ENCODE results near the gene RNGTT.
"Not testable (repeated sequence)": the region's sequence is repeated elsewhere in the genome, so short reads cannot be mapped to it uniquely, and the experiment has no call there.

Gene RNGTT
- total RNA-seq = 19.4 to 58.0 (median 44.5) reads per million in 17 experiments

DNA sequence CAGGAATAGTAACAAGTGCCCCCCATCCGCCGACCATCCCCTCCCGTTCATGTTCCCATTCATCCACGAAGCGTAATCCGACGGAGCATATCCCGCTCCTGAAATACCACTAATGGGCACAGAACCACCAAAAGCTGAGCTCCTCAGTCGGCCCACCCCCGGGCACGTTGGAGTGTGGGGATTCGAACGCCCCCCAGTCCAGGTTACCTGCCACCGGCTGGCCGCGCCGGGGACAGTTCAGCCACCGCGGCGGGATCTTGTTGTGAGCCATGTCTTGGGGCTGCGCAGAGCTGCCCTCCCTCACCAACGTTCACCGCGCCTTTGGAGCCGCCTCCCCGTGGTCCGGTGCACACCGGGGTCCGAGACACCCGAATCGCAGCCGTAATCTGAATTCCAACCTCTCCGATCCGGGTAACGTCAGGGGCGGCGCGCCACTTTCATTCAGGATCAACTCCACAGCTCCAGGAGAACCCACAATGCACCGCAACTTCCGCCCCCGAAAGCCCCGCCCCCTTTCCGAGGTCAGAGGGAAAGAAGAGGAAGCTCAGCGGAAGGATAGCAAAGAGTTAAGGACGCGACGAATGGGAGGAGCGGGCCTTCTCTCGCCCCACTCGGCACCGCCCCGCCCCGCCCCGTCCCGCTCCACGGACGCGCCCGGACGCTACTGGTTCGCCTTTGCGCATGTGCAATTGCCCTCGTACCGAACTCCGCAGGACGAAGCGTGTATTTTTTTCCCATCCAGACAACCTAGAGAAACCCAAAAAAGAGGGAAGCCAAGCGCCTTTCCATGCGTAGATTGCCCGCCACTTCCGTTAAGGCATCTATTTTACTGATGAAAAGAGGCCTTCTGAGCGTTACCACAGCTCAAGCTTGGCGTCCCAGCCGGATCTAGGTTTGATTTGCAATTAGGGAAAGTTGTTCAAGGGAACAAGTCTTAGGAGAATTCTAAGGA lies at the start of gene RNGTT:
Gene RNGTT, minus strand, starts transcription at position 480 of the 952 bp plus-strand sequence. Its CDS starts 209 bp downstream, at position 271.
- DNase-seq = peak; percentile 99 to 100 (median 99)

DNA sequence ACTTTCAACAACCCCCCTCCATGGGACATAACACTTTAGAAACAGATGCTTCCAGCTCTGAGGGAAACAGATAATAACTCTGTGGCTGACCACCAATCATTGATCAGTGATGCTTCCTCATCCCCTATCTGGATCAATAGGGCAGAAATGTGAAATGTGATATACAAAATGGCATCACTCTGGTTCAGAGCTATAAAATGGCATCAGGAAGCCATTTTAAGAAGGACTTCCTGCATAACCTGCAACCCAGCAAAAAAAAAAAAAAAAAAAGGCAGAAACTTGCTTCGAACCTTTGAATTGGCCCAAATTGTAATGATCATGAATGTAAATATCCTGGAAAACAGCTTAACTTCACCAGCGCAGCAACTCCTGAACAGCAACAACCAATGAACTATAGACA lies 48.0 kb upstream of the RNGTT start:
- DNase-seq = no peak

DNA sequence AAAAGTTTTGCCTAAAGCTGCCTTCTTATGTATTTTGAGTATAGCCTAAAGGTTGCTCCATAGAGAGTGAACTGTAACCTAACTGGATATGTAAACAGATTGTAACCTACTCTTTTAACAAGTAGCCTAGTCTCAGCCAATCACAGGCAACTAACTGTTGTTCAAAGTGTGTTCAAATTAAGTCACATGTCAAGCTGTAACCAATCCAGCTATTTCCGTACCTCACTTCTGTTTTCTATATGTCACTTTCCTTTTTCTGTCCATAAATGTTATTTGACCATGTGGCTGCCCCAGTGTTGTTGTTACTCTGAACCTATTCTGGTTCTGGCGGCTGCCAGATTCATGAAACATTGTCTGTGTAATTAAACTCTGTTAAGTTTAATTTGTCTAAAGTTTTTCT lies 47.4 kb upstream of the RNGTT start:
- peak in 1 of 4 experiments; percentile 27 for DNase-seq

DNA sequence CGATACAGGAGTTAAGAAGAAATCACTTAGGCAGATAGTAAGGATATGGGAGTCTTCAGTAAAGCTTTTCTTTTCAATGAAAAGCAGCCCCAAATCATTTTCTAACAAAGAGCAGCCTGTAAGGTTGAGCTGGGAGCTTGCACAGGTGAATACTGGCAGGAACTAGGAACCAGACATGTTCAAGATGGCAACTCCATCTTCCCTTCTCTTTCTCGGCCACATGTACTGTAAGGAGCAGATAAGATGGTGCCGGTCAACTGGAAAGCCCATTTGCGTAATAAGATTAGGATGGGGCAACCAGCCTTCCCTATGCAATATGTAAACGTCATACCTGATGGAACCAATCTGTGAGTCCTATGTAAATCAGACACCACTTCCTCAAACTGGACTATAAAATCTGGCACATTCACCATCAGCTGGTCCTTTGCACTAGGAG lies 46.2 kb upstream of the RNGTT start:
- DNase-seq = peak; percentile 59 to 84 (median 64)

DNA sequence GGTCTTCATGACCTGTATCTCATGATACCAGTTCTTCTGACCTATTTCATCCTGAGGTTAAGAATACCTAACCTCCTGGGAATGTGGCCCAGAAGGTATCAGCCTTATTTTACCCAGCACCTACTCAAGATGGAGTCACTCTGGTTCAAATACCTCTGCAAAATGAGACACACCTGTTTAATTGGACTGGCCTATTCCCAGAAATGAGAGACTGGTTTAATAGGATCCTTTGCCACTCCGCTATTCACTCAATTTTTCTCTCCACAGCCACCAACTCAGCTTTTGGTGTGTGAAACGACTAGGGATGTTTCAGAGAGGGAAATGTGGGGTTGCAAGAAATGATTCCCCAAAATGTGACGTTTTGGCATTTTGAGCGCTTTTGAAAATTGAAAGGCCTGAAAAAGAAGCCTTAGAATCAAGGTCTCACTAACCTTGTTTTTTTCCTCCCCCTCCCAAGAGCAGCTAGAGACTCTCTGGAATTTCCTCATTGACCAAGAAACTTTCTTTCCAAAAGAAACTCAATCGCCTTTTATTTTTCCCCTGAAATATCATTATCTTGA lies 45.5 kb upstream of the RNGTT start:
- DNase-seq = no peak

DNA sequence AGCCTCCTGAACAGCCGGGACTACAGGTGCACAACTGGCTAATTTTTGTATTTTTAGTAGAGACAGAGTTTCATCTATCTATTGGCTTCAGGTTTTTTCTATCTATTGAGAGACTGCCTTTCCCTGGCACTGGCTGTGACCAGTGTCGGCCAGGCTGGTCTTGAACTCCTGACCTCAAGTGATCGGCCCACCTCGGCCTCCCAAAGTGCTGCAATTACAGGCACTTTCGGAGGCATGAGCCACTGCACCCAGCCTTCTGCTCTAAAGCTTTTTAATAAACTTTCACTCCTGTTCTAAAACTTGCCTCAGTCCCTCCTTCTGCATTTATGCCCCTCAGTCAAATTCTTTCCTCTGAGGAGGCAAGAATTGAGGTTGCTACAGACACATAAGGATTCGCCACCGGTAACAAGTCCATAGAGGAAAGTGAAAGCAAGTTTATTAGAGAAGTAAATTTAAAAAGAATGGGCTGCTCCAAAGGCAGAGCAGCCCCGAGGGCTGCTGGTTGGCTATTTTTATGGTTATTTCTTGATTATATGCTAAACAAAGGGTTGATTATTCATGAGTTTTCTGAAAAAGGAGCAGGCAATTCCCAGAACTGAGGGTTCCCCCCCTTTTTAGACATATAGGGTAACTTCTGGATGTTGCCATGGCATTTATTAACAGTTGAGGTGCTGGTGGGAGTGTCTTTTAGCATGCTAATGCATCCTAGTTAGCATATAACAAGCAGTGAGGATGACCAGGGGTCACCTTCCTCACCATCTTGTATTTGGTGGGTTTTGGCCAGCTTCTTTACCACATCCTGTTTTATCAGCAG lies 44.8 kb upstream of the RNGTT start:
- peak in 3 of 4 experiments; percentile 25 to 43 (median 26) for DNase-seq

DNA sequence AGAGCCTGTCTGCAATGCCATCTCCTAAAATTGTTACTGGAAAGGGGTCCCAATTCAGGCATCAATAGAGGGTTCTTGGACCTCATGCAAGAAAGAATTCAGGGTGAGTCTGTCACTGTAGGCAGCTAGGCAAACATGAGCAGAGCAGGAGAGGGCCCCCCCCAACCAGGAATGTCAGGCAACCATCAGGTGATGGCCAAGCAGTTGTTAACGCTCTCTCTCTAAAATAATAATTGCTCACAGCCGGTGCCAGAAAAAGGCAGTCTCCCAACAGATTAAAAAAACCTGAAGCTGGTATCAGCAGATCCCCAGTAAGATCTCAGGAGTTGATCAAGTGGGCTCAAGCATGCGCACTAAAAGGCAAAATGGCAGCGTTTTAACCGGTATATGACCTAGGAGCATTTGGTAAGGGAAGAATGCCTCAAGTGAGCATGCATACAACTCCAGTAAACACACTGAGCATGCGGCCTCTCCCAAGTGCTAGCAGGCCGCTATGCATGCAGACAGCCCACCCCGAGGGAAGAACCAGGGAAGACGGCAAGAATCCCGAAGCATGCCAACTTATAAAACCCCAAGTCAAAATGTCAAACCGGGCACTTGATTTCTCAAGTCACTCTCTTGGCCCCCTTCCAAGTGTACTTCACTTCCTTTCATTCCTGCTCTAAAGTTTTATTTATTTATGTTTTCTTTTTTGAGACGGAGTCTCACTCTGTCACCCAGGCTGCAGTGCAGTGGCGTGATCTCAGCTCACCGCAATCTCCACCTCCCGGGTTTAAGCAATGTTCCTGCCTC lies 44.0 kb upstream of the RNGTT start:
- peak; percentile 41 to 82 (median 63) for DNase-seq

DNA sequence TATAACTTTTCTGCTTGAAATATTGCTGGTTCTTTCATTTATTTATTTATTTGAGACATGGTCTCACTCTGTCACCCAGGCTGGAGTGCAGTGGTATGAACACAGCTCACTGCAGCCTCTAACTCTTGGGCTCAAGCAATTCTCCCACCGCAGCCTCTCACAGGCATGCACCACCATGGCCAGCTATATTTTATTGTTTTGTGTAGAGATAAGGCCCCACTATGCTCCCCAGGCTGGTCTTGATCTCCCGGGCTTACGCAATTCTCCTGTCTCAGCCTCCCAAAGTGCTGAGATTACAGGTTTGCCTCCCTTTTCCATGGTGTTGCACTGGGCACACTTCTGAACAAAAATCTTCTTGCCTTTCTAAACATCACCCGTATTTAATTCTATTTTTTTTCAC lies 39.1 kb upstream of the RNGTT start:
- no peak for DNase-seq

DNA sequence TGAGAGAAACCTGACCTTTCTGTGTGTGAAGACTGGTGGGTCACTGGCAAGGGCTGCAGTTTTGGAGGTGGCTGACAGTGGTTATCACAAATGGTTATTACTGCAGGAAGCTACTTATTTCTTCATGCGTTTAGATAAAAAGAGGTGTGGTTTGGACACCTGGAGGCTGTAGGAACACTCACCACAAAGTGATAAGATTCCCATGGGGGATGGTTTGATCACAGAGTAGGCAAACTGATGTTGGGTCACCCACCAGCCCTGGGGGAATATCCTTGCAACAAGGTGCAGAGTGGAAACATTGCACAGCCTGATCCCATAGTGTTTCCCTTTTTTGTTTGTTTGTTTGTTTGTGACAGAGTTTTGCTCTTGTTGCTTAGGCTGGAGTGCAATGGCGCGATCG lies 33.9 kb upstream of the RNGTT start:
- no peak for DNase-seq

DNA sequence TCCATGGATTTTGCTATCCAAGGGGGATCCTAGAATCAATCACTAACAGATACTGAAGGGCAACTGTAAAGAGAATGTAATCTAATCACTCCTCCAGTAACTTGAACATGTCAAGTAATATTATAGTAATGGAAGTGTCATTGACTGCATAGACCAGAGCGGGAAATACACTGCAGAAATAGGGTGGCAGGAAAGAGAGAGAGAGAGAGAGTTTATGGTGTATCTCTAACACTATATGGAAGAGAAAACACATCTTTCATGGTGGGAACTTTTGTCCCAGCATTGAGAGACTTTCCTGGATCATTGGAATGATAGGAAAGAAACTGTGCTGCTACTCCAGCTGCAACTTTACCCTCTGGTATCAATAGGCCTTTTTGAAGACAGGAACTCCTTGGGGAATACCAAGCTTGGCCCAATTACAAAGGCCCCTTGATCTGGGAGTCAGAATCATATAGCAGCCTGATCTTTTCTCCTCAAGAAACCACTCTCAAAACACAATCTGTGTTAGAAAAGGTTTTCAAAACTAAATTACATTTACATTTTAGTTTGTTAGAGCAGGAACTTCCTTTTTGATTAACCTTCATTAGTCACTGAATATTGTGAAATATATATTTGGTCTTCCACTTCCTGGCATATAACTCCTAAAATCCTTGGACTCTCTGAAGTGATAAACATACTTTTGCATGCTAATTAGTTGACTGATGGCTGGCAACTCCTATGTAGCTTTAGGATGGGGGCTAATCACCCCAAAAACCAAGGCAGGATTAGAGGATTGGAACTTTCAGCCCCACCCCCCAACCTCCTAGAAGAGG lies 29.5 kb upstream of the RNGTT start:
- DNase-seq = peak in 2 of 4 experiments; percentile 30 to 41

DNA sequence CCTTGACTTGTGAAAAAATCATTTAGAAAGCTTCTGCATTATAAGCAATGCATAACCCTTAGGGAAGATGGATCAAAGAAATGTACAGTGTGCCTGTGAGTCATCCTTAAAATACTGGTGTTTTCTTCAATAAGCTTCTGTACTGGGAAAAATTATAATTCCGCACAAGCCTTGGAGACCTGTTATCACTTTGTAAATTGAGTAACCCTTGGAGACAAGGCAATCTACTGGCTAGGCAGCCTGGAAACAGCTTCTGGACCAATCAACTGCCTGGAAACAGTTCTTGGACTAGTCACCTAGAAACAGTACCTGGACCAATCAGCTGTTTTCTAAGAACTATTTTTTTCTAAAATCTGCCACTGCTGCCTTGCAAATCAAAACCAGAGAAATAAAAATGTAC lies 25.8 kb upstream of the RNGTT start:
- DNase-seq = no peak

DNA sequence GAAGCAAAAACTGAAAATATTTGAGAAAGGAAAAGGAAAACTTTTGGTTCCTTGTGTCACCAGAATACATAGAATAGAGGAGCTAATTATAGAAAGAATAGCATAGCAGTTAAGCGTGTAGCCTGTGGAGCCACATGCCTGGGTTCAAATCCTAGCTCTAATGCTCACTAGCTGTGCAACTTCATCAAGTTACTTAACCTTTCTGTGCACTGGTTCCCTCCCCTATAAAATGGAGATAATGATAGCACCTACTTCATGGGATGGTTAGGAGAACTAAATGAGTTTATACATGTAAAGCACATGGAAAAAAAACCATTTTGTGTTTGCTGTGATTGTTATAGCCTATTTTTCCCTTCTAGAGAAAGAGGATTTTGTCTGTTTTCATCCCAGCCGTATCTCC lies 24.5 kb upstream of the RNGTT start:
- DNase-seq = no peak

DNA sequence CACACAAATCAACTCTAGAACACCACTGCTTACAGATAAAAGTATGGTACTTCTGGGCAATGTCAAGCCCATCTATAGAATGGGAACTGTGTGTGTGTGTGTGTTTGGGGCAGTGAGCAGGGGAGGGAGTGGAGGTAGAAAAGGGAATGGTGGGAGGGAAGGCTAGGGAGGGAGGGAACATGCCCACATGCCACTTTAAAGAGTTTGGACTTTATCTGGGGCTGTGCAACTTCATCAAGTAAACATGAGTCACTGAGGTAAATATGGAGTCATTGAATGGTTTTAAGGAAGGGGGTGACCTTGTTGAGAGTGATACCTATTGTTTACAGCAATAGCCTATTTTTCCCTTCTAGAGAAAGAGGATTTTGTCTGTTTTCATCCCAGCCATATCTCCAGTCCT lies 22.5 kb upstream of the RNGTT start:
- DNase-seq = no peak

DNA sequence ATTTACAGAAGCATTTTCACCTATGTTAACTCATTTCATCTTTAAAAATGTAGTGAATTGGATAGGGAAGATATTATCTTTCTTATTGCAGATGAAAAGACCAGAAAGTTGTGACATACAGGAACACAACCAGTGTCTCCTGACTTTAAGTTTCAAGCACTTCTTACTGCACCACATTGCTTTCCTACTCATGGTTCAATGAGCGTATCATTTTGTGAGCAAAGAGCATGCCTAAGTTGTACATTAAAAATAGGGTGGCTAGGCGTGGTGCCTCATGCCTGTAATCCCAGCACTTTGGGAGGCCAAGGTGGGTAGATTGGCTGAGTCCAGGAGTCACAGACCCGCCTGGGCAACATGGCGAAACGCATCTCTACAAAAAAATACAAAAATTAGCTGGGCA lies 21.2 kb upstream of the RNGTT start:
- no peak for DNase-seq

DNA sequence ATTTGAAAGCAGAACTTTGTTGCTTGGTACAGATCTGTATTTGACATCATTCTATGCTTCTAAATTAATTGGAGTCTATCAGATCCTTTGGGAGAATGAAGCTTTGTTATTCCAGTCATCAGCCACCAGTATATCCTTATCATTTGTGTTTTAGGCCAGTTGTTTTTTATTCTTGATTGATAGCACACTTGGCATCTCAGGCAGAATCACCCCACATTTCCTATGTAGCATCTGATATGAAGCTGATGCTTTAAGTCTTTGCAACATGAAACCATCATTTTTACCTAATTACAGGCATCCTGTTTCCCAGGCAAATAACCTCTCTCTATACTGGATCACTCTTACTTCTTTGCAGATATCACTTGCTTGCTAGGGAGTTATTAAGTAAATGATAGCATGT lies 20.7 kb upstream of the RNGTT start:
- no peak for DNase-seq

DNA sequence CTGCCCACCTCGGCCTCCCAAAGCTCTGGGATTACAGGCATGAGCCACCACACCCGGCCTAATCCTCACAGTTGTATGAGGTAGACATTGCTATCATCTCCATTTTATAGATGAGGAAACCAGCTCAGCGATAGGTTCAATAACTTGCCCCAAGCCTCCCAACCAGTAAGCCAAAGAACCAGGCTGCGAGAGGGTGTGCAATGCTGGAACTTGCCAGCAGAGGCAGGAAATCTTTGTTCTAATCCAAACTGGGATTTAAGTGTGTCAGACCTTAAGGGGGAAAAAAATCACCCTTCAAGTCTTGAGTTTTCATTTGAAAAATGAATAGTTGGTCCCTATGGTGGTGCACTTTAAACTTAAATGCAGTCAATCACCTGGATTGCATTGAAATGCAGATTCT lies 20.1 kb upstream of the RNGTT start:
- peak; percentile 51 to 67 (median 61) for DNase-seq

DNA sequence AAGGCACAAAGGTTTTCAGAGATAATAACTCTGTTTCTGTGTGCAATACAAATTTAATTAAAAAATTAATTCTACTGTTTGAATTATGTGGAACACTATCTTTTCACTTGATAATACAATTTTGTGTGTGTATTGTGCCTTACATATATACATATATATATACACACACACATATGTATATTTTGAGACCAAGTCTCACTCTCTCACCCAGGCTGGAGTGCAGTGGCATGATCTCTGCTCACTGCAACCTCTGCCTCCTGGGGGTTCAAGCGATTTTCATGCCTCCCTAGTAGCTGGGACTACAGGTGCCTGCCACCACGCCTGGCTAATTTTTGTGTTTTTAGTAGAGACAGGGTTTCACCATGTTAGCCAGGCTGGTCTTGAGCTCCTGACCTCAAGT lies 19.7 kb upstream of the RNGTT start:
- not testable (repeated sequence) for DNase-seq

DNA sequence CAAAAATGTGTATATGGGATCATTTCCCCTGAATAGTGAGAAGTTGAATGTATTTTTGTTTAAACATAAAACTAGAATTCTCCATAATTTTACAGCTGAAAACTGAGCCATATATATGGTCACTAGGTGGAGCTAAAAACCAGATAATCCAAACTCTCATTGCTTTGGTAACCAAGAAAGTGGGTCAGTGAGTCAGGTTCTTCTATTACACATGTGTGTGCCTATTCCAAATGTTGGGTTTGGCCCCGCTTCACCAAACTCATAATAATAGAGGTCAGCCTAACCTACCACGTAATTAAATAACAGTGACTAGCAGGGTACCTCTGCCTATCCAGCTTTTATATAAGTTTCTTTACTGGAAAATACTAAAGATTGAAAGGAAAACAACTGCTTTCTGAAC lies 19.3 kb upstream of the RNGTT start:
- DNase-seq = peak; percentile 55 to 85 (median 74)

DNA sequence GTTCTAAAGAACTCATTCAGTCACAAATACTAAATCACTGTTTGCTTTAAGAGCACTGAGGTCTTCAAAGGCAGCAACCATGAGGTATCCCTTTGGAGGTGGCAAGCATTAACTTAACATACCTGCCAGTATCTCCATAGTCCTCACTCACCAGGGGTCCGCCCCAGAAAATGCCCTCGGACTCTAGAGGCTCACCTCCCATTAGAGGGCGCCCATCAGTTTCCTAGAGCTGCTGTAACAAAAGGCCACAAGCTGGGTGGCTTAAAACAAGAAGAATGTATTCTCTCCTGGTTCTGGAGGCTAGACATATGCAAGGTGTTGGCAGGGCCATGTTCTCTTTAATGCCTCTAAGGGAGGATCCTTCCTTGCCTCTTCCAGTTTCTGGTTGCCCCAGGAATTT lies 12.0 kb upstream of the RNGTT start:
- no peak for DNase-seq

DNA sequence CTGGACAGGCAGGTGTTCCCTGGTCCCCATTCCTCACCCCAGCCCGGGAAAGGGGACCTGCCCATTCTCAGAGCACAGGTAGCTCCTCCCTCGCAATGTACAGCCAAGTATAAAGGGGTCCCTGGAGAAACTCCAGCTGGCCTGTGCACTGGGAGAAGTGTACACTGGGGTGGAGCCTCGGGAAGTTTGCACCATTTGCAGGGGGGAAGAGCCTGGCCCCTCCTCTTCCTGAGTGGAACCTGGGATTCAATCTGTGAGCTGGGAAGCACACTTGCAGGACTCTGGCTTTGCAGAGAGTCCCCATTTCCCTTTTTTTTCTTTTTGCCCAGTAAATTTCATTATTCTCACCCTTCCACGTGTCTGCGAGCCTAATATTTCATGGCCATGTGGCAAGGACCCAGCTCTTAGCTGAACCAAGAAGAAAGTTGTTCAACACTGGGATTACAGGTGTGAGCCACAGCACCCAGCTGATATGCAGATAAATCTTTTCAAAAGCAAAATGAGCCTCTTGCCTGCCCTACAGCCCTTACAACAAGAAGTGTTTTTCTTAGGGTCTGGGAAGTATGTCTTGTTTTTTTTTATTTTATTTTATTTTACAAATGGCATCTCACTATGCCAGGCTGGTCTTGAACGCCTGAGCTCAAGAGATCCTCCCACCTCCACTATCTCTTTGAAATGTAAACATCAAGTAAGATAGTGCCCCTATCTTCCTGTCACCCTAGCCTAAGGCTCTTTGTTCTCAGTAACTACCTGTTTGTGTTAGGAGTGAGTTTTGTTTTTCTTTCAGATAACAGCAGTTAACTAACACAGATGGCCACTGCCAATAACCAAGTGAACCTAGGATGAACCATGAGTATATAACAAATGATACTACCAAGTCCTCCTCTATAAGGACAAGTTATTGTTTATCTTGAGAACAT lies 9.3 kb upstream of the RNGTT start:
- no peak for DNase-seq
